Uterus (tissue), 4 donors: ENCODE measurements around the gene RASAL2. TPM values are rescaled to one million over a fixed set of nuclear protein-coding genes. Genes with fewer than 3 reads are reported as not detected.

Source experiments
- DNase-seq, 2 donors: peaks; one replicate each; pipeline ENCODE4 v3.0.0-alpha.2; 2019 to 2020
- H3K27ac ChIP-seq, 2 donors: fragments of 200-600 bp; sonication (generic); 1 replicate in 1 of 2; 2 replicates in 1 of 2; pipeline ENCODE4 v1.5.1; 2016 to 2018
- H3K27me3 ChIP-seq, 2 donors: fragments of 200-600 bp; sonication (generic); one replicate each; pipeline ENCODE4 v1.5.1; 2018 to 2019; ENCODE audit warnings: control low read depth in 1 of 2
- H3K36me3 ChIP-seq, 2 donors: fragments of 200-600 bp; sonication (generic); one replicate each; pipeline ENCODE4 v1.5.1; 2019; ENCODE audit warnings: control low read depth in 1 of 2
- H3K4me1 ChIP-seq, 2 donors: fragments of 200-600 bp; sonication (generic); one replicate each; pipeline ENCODE4 v1.5.1; 2018 to 2019; ENCODE audit warnings: control low read depth in 1 of 2
- H3K4me3 ChIP-seq, 2 donors: fragments of 200-600 bp; sonication (generic); 1 replicate in 1 of 2; 2 replicates in 1 of 2; pipeline ENCODE4 v1.5.1; 2018 to 2019; ENCODE audit warnings: mild to moderate bottlenecking in 1 of 2
- H3K9me3 ChIP-seq, 2 donors: fragments of 200-600 bp; sonication (generic); one replicate each; pipeline ENCODE4 v1.5.1; 2019; ENCODE audit warnings: control low read depth in 1 of 2
- POLR2A ChIP-seq, 2 donors: fragments of 450-650 bp; IDR thresholded peaks; one replicate each; pipeline ENCODE4 v1.6.1; 2016; ENCODE audit warnings: antibody characterized with exemption in 2 of 2, mild to moderate bottlenecking in 1 of 2, moderate library complexity in 1 of 2
- intact Hi-C: fragments of 100-400 bp; cut with DNase I; formaldehyde crosslinking; loops from one replicate; pipeline ENCODE4 v1.15.1; 2023; ENCODE audit warnings: low total_unique reads
- total RNA-seq, 4 donors: library from RNA; depleted of rRNA in 3 of 4; stranded (reverse); fragments of >200 nt in 3 of 4; gene quantifications; one replicate each; pipeline versions ENCODE4 v1.1.0 to v1.2.4, GENCODE V29; 2014 to 2023
- TF ChIP-seq, protein P1 (sequence below), 4 experiments: fragments of 200-600 bp in 2 of 4; fragments of 450-650 bp in 2 of 4; sonication (generic) in 2 of 4; IDR thresholded peaks; one replicate each; pipeline ENCODE4 v1.5.1; 2016 to 2019; ENCODE audit warnings: antibody characterized with exemption in 4 of 4, mild to moderate bottlenecking in 2 of 4, moderate library complexity in 1 of 4
- donor health status: DM: yes; HTN: yes; CAD: no.

RASAL2 gene
- total RNA-seq, 4 donors from 2014 or later = 10.0 to 42.5 (median 29.8) TPM

DNA sequence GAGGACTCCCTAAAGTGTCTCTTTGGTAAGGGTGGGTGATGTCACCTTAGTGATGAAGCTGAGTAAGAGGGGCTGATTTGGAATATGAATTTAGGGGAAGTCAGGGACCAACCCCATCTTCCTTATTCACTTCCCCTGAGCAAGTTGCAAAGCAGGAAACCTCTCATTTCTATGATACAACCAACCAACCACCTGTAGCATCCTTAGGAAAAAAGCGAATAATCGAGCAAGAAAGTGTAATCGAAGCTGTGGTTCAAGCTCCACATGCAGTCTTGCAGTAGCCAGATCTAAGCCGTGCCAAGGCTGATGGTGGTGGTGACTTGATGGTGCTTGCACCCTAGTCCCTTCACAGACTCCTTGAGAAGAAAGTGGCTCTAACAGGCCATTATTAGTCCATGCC is 422.2 kb downstream of the RASAL2 start:
- Histone ChIP-seq H3K9me3 (no peaks in the 10 kb centered on the region), H3K27me3 (no peaks in the 10 kb centered on the region), H3K27ac (no peak overlapping the region), H3K36me3 (no peaks in the 10 kb centered on the region), H3K4me3 (no peak overlapping the region), H3K4me1 (no peaks in the 10 kb centered on the region)
- no peak for TF ChIP-seq POLR2A (IDR thresholded peaks at IDR 0.05)
- TF ChIP-seq, protein P1, sequence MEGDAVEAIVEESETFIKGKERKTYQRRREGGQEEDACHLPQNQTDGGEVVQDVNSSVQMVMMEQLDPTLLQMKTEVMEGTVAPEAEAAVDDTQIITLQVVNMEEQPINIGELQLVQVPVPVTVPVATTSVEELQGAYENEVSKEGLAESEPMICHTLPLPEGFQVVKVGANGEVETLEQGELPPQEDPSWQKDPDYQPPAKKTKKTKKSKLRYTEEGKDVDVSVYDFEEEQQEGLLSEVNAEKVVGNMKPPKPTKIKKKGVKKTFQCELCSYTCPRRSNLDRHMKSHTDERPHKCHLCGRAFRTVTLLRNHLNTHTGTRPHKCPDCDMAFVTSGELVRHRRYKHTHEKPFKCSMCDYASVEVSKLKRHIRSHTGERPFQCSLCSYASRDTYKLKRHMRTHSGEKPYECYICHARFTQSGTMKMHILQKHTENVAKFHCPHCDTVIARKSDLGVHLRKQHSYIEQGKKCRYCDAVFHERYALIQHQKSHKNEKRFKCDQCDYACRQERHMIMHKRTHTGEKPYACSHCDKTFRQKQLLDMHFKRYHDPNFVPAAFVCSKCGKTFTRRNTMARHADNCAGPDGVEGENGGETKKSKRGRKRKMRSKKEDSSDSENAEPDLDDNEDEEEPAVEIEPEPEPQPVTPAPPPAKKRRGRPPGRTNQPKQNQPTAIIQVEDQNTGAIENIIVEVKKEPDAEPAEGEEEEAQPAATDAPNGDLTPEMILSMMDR (IDR thresholded peaks at IDR 0.05) = no peak
- intact Hi-C loops = no loop called here
- no peak for DNase-seq

- Histone ChIP-seq H3K9me3 (no peaks in the 10 kb centered on the region), H3K36me3 (no peaks in the 10 kb centered on the region), H3K4me3 (no peak overlapping the region), H3K27ac (no peak overlapping the region), H3K27me3 (no peaks in the 10 kb centered on the region), H3K4me1 (no peaks in the 10 kb centered on the region)
- intact Hi-C loops = no loop called here
- DNase-seq = no peak
- TF ChIP-seq POLR2A (IDR thresholded peaks at IDR 0.05) = no peak
- TF ChIP-seq, protein P1 (IDR thresholded peaks at IDR 0.05) = no peak
These were observed 425.0 kb downstream of the RASAL2 start for GRCh38 chr1:178518894-178519293.

- TF ChIP-seq, protein P1 (IDR thresholded peaks at IDR 0.05) = no peak
- TF ChIP-seq POLR2A (IDR thresholded peaks at IDR 0.05) = no peak
- no peak overlapping the region for H3K27ac ChIP-seq
- no peak for DNase-seq
- H3K27me3 ChIP-seq = no peaks in the 10 kb centered on the region
- no peaks in the 10 kb centered on the region for H3K4me1 ChIP-seq
- intact Hi-C loops = no loop called here
- no peaks in the 10 kb centered on the region for H3K9me3 ChIP-seq
- H3K36me3 ChIP-seq = no peaks in the 10 kb centered on the region
- H3K4me3 ChIP-seq = no peak overlapping the region
These were observed 426.9 kb downstream of the RASAL2 start for GRCh38 chr1:178520803-178521202.

- Histone ChIP-seq H3K4me1 (no peaks in the 10 kb centered on the region), H3K36me3 (no peaks in the 10 kb centered on the region), H3K27ac (no peak overlapping the region), H3K9me3 (no peaks in the 10 kb centered on the region), H3K27me3 (no peaks in the 10 kb centered on the region), H3K4me3 (no peak overlapping the region)
- no peak for DNase-seq
- intact Hi-C loops = no loop called here
- no peak for TF ChIP-seq POLR2A (IDR thresholded peaks at IDR 0.05)
- TF ChIP-seq, protein P1 (IDR thresholded peaks at IDR 0.05) = no peak
These were observed 427.3 kb downstream of the RASAL2 start for GRCh38 chr1:178521241-178521640.

- H3K27ac ChIP-seq = no peak overlapping the region
- H3K36me3 ChIP-seq = no peaks in the 10 kb centered on the region
- no peaks in the 10 kb centered on the region for H3K9me3 ChIP-seq
- H3K4me1 ChIP-seq = no peaks in the 10 kb centered on the region
- H3K4me3 ChIP-seq = no peak overlapping the region
- DNase-seq = no peak
- H3K27me3 ChIP-seq = no peaks in the 10 kb centered on the region
- TF ChIP-seq POLR2A (IDR thresholded peaks at IDR 0.05) = no peak
- TF ChIP-seq, protein P1 (IDR thresholded peaks at IDR 0.05) = no peak
- intact Hi-C loops = no loop called here
These were observed 433.2 kb downstream of the RASAL2 start for GRCh38 chr1:178527117-178527516.
